Ovary (tissue), 3 donors: ENCODE results near the gene ABTB2.

Experiments
- CTCF ChIP-seq, 3 donors: fragments of 450-650 bp in 2 of 3; fragments of 200-600 bp in 1 of 3; IDR thresholded peaks; one replicate each; pipeline versions ENCODE4 v1.5.1 to v1.8.0; 2016 to 2022; ENCODE audit warnings: antibody characterized with exemption in 3 of 3, mild to moderate bottlenecking in 1 of 3
- EP300 ChIP-seq: sonication (generic); formaldehyde crosslinking; IDR thresholded peaks from one replicate; pipeline ENCODE4 v1.6.1; 2017; ENCODE audit warnings: antibody characterized with exemption
- POLR2A ChIP-seq: fragments of 450-650 bp; IDR thresholded peaks from one replicate; pipeline ENCODE4 v1.6.1; 2017; ENCODE audit warnings: antibody characterized with exemption, mild to moderate bottlenecking, moderate library complexity
- donor health status: DM: no; HTN: no; CAD: no.

DNA sequence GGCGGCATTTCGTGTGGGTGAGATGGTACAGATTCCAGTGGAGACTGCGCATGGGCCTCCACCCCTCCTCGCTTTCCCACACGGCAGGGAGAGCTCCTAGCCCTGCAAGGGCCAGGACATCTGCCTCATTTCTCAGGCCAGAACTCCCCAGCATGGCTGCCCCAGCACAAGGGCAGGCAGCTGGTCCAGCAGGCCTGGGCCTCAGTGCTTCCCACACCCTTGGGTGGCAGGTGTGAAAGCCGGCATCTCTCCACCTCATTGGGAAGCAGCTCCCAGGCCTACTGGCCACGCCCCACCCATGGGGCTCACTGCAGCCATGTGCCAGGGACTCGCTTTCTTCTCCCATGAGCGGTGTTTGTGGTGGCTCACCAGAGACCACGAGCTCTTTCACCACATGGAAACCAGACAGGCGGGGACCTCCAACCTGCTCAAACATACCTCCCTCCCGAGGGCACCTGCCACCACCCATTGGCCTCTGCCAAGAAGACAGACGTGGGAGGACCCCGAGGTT lies 173.2 kb downstream of the ABTB2 start:
- TF ChIP-seq CTCF (IDR thresholded peaks at IDR 0.05), result no peak
- no peak for TF ChIP-seq EP300
- no peak for TF ChIP-seq POLR2A
